K562 (cell line): ENCODE measurements around the gene PADI1. TPM values are rescaled to one million over a fixed set of nuclear protein-coding genes. Genes with fewer than 3 reads are reported as not detected.
"Not testable (repeated sequence)": the region's sequence is repeated elsewhere in the genome, so short reads cannot be mapped to it uniquely, and the experiment has no call there.

Source experiments
- ATAC-seq: fragments of 200-7000 bp; cut with Tn5 transposase; 3 replicates; pipeline ENCODE4 v1.9.1; 2020; ENCODE audit warnings: moderate library complexity
- BruUV-seq: library from RNA; stranded (reverse); fragments of 400-500 nt; replicated peaks from 2 replicates; lab custom pipeline; 2021; lab: Mats Ljungman, UMichigan
- CTCF ChIA-PET: fragments of 300-600 bp; formaldehyde crosslinking; extraction: SDS; loops from one replicate; lab custom pipeline; 2021; ENCODE audit warnings: low intra/inter-chr PET ratio; lab: Yijun Ruan, JAX
- POLR2A ChIA-PET: fragments of 300-600, 350-650 bp; sonication (Branson Sonifier 250); formaldehyde crosslinking; extraction: SDS; loops from one replicate; lab custom pipeline; 2021; ENCODE audit warnings: antibody characterized with exemption, inconsistent platforms; lab: Yijun Ruan, JAX
- DNase-seq, 4 experiments: peaks; one replicate each; pipeline versions ENCODE4 v3.0.0 to v3.0.0-alpha.2; 2011 to 2018; ENCODE audit warnings: low spot score in 3 of 4, mixed read lengths in 3 of 4; ENCODE audit errors: extremely low read depth in 1 of 4
- FAIRE-seq: peaks from 2 replicates; lab custom pipeline; 2011; peaks lifted over from hg19 to GRCh38; lab: Jason Lieb, UNC
- H2AFZ ChIP-seq: 2 replicates; pipeline ENCODE4 v1.6.0; 2011; ENCODE audit warnings: low read depth, low read length, control low read depth, inconsistent platforms
- H3K27ac ChIP-seq: fragments of 200-600 bp; 3 replicates; pipeline ENCODE4 v1.8.0; 2011; ENCODE audit warnings: low read depth, mild to moderate bottlenecking, control low read depth, inconsistent platforms, low read length, moderate library complexity, mixed read lengths; ENCODE audit errors: extremely low read depth
- H3K27me3 ChIP-seq, 2 experiments: fragments of 300-600 bp in 1 of 2; 2 replicates in 1 of 2; 3 replicates in 1 of 2; pipeline versions ENCODE4 v1.6.0 to v1.8.0; 2011; ENCODE audit warnings: inconsistent platforms in 2 of 2, low read length in 2 of 2, mild to moderate bottlenecking in 1 of 2, mixed read lengths in 1 of 2, moderate library complexity in 1 of 2; ENCODE audit not compliant: control insufficient read depth in 2 of 2, insufficient read depth in 2 of 2
- H3K36me3 ChIP-seq: fragments of 300-600 bp; 3 replicates; pipeline ENCODE4 v1.8.0; 2011; ENCODE audit warnings: mild to moderate bottlenecking, low read length, inconsistent platforms; ENCODE audit not compliant: control insufficient read depth, insufficient read depth
- H3K4me1 ChIP-seq, 2 experiments: fragments of 200-600 bp in 1 of 2; replicated peaks in 1 of 2; 2 replicates in 1 of 2; 3 replicates in 1 of 2; pipeline versions ENCODE4 v1.5.1 to v1.8.0; 2011; ENCODE audit warnings: inconsistent platforms in 2 of 2, low read length in 2 of 2, mild to moderate bottlenecking in 1 of 2, mixed read lengths in 1 of 2, moderate library complexity in 1 of 2; ENCODE audit not compliant: control insufficient read depth in 2 of 2, insufficient read depth in 2 of 2
- H3K4me2 ChIP-seq: 2 replicates; pipeline ENCODE4 v1.6.1; 2011; ENCODE audit warnings: low read length, control low read depth, inconsistent platforms, mixed read lengths; ENCODE audit not compliant: insufficient read depth
- H3K4me3 ChIP-seq: fragments of 200-600 bp; sonication (generic), shearing (Covaris generic); 2 replicates; pipeline ENCODE4 v1.5.1; 2016; ENCODE audit warnings: control low read depth, inconsistent platforms
- H3K79me2 ChIP-seq: fragments of 200-600 bp; 3 replicates; pipeline ENCODE4 v1.8.0; 2011; ENCODE audit warnings: low read length, inconsistent platforms; ENCODE audit not compliant: control insufficient read depth, insufficient read depth
- H3K9ac ChIP-seq, 2 experiments: 2 replicates each; pipeline versions ENCODE4 v1.6.0 to v1.6.1; 2011; ENCODE audit warnings: low read depth in 2 of 2, low read length in 2 of 2, control low read depth in 1 of 2, inconsistent platforms in 1 of 2, mild to moderate bottlenecking in 1 of 2, mixed read lengths in 1 of 2; ENCODE audit not compliant: insufficient read depth in 1 of 2
- H3K9me1 ChIP-seq: one replicate; pipeline ENCODE4 v1.6.0; 2011; ENCODE audit warnings: inconsistent platforms, mild to moderate bottlenecking, low read length, moderate library complexity; ENCODE audit not compliant: control insufficient read depth, insufficient read depth
- H3K9me3 ChIP-seq: replicated peaks from 2 replicates; pipeline ENCODE4 v1.5.1; 2011; ENCODE audit warnings: low read depth, low read length, inconsistent platforms; ENCODE audit not compliant: control insufficient read depth, insufficient read depth
- H4K20me1 ChIP-seq: replicated peaks from 2 replicates; pipeline ENCODE4 v1.6.1; 2011; ENCODE audit warnings: low read length, inconsistent platforms, mixed read lengths; ENCODE audit not compliant: control insufficient read depth, insufficient read depth
- EZH2 ChIP-seq: IDR thresholded peaks from 2 replicates; pipeline ENCODE4 v1.6.1; 2012; ENCODE audit warnings: low read depth, mild to moderate bottlenecking, inconsistent platforms, low read length, borderline replicate concordance
- WGBS: fragments of 100-300 bp; shearing (Covaris generic); methylation state at CpG from one replicate; pipeline ENCODE4 v1.1.6; 2016; ENCODE audit warnings: low coverage, mixed read lengths; ENCODE audit not compliant: insufficient coverage; ENCODE audit errors: missing lambda C conversion rate; 5-methylcytosine and 5-hydroxymethylcytosine counted together
- in situ Hi-C: fragments of 300-500 bp; cut with MboI; formaldehyde crosslinking; loops from 4 replicates; pipeline ENCODE4 v1.15.0; 2018; ENCODE audit warnings: inconsistent platforms, mixed read lengths
- intact Hi-C: fragments of 100-400 bp; cut with micrococcal nuclease; formaldehyde crosslinking; loops from 2 replicates; pipeline ENCODE4 v1.14.2; 2022
- polyA plus RNA-seq, 8 experiments: library from polyadenylated mRNA; depleted of rRNA in 4 of 8; stranded (reverse) in 5 of 8; unstranded in 3 of 8; fragments of >200 nt; fragmentation: Nextera tagmentation in 2 of 8; fragmentation: Illumina TruSeq in 1 of 8; extraction: Ambion mirVana in 2 of 8; extraction: Trizol in 1 of 8; gene quantifications; 2 replicates each; pipeline versions ENCODE4 v1.2.1 to v1.2.3, GENCODE V29; 2011 to 2014; ENCODE audit warnings: inconsistent platforms in 1 of 8, missing spikeins in 1 of 8
- total RNA-seq, 7 experiments: library from RNA; depleted of rRNA in 6 of 7; stranded (reverse); fragments of >200 nt in 6 of 7; fragmentation: Illumina TruSeq in 2 of 7; extraction: Trizol in 2 of 7; gene quantifications; 2 replicates each; pipeline versions ENCODE4 v1.2.1 to v1.2.3, GENCODE V29; 2011 to 2021; ENCODE audit warnings: low replicate concordance in 1 of 7

Gene PADI1
- total and polyA plus RNA-seq, 9 of the 15 experiments (the other 6 are each of a cell fraction or from before 2014, with no cell fraction given) = not detected

GRCh38 chr1:17241011-17241779, 36.3 kb downstream of the PADI1 start:
- H3K27ac ChIP-seq, H3K9ac ChIP-seq, CTCF ChIA-PET, H3K4me3 ChIP-seq, H2AFZ ChIP-seq, H3K9me3 ChIP-seq, FAIRE-seq, H3K4me1 ChIP-seq, DNase-seq, H3K36me3 ChIP-seq, H3K9me1 ChIP-seq, in situ Hi-C loops, H3K79me2 ChIP-seq, BruUV-seq: not testable (repeated sequence)
- peaks cover 31 to 63% of the 10 kb centered on the region in 2 experiments for H3K27me3 ChIP-seq
- WGBS = 1% methylated on average over 19 of the region's 28 CpGs
- peaks cover 14% of the 10 kb centered on the region for H4K20me1 ChIP-seq
- TF ChIP-seq EZH2 = peak; percentile 74; the same call in 1 of the 2 replicates
- TF ChIP-seq, all 486 proteins: peak for 1; not testable (repeated sequence) for 485
- POLR2A ChIA-PET = interaction anchor here (0.6 to 1.0 kb wide), 3 partner anchors 18 to 288 kb away, joined by 3 read pairs; no protein-coding TSS in a partner anchor
- ATAC-seq, H3K4me2 ChIP-seq, intact Hi-C loops: not testable (repeated sequence)

DNA sequence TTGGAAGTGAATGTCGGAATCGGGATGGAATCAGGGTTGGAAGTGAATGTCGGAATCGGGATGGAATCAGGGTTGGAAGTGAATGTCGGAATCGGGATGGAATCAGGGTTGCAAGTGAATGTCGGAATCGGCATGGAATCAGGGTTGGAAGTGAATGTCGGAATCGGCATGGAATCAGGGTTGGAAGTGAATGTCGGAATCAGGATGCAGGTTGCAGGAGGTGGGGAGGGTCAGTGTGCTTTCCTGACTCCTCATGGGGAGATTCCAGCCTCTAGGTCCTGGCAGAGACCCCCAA, 36.8 kb downstream of the PADI1 start:
- intact Hi-C loops, H3K9ac ChIP-seq, ATAC-seq, H3K79me2 ChIP-seq, H3K4me2 ChIP-seq, BruUV-seq, FAIRE-seq, H2AFZ ChIP-seq, H3K9me3 ChIP-seq, DNase-seq, H3K4me3 ChIP-seq, H3K9me1 ChIP-seq, in situ Hi-C loops, H3K36me3 ChIP-seq, H3K4me1 ChIP-seq, H3K27ac ChIP-seq, CTCF ChIA-PET: not testable (repeated sequence)
- WGBS = 0% methylated on average over 8 of the region's 11 CpGs
- Histone ChIP-seq H4K20me1 (peaks cover 14% of the 10 kb centered on the region), H3K27me3 (peaks cover 33 to 68% of the 10 kb centered on the region in 2 experiments)
- POLR2A ChIA-PET = interaction anchor here (0.6 kb wide), 1 partner anchor 190 kb away, joined by 3 read pairs; no protein-coding TSS in a partner anchor
